Camera-type eye (tissue), 1 donor: Measurements from ENCODE around the gene JPH2. TPM values are rescaled to one million over a fixed set of nuclear protein-coding genes. Genes with fewer than 3 reads are reported as not detected.

Experiments
- total RNA-seq: library from RNA; depleted of rRNA; stranded (reverse); fragments of >200 nt; gene quantifications from one replicate; pipeline ENCODE4 v1.2.3, GENCODE V29; 2014

Gene JPH2
- 14.8 TPM for total RNA-seq

DNA sequence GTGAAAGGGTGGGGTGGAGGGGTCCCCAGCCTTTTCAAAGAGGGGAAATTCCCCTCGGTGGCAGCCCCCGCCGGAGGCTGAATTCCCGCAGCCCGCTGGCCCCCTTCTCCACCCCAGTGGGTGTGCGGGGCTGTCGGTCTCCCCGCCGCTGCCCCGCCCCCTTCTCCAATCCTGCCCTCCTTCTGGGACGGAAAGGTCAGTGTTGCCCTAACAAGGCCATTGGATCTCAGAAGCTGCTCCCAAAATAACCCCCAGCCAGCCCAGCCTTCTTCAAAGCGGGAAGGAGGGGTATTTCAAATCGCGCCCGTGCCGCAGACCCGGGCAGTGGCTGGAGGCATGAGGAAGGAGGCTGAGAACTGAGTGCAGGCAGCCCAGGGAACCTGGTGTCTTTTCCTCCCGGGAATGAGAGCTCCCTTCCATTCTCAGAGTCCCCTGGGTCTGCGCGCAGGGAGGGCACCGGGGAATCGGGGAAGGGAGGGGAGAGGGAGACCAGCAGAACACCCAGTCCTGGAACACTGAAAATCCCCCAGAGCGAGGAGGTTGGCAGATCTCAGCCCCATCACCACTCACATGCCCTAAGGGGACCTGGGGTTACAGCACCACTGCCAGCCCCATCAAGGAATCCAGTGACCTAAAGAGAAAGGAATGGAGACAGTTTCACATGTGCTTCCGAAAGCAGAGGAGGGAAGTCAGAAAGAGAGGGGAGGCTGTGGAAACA, at the start of gene JPH2:
Gene JPH2, minus strand, starts transcription at position 135 of the 718 bp plus-strand sequence. CDS start 483 bp downstream, outside the sequence.

DNA sequence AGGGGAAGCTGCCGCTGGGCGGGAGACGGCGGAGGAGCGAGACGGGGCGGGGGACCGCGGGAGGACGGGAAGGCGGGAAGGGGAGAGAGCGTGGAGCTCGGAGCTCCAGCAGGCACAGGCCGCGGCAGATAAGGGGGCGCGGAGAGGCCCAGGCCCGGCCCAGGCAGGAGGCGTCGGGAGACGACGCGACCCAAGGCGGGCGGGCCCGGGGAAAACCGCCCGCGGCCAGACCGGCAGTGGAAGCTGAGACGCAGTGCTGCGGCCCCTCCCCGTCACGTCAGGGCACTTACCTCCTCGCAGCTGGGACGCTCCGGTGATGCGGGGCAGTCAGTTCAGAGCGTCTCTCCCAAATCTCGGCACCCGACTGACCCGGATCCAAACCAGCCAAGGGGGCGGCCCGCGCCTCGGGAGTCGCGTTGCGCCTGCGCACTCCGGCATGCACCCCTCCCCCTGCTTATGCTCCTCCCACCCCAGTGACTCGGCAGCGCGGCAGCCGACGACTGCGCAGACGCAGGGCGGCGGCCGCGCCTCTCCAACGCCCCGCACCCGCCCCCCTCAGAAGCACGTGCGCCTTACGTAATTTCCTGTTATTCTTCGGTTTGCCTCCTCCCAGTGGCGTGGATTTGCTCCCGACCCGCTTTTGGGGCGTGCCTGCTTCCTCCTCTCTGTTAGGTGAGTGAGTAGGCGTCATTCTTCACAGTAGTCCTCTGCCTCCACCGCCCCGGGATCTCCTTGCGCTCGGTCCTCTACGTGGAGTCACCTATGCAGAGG, 23.6 kb upstream of the JPH2 start, which contains the start of gene OSER1:
Gene OSER1, minus strand, starts transcription at position 366 of the 771 bp plus-strand sequence. CDS start 3,814 bp downstream, outside the sequence.

Other genes with a start within 250 kb of the JPH2 start
- gene OSER1, start 23.6 kb upstream of the JPH2 start, total RNA-seq = 46.2 TPM
- 13.6 TPM for gene GDAP1L1, start 60.1 kb upstream of the JPH2 start, total RNA-seq
- gene FITM2, start 124.0 kb upstream of the JPH2 start, total RNA-seq = 9.3 TPM
- not detected for gene R3HDML, start 149.9 kb upstream of the JPH2 start, total RNA-seq
- 2.3 TPM for gene HNF4A, start 168.5 kb upstream of the JPH2 start, total RNA-seq